ENCODE measurements around the gene GPR158.

Gene GPR158

GRCh38 chr10:25552283-25552919 is 377.6 kb downstream of the GPR158 start:
- no peak overlapping the region for H3K4me3 ChIP-seq (ENCODE audit: low read length)
- no peak for TF ChIP-seq ZNF274 (IDR thresholded peaks at IDR 0.05; ENCODE audit: low read depth, low read length)

- H3K4me3 ChIP-seq (ENCODE audit: low read length), result no peak overlapping the region
- TF ChIP-seq ZNF274 (IDR thresholded peaks at IDR 0.05; ENCODE audit: low read depth, low read length), result no peak
Measured at GRCh38 chr10:25555865-25556264, 381.1 kb downstream of the GPR158 start.

GRCh38 chr10:25556457-25556856 is 381.7 kb downstream of the GPR158 start:
- no peak for TF ChIP-seq ZNF274 (IDR thresholded peaks at IDR 0.05; ENCODE audit: low read depth, low read length)
- no peak overlapping the region for H3K4me3 ChIP-seq (ENCODE audit: low read length)

- no peak overlapping the region for H3K4me3 ChIP-seq (ENCODE audit: low read length)
- TF ChIP-seq ZNF274 (IDR thresholded peaks at IDR 0.05; ENCODE audit: low read depth, low read length), result no peak
Measured at GRCh38 chr10:25557136-25557535, 382.3 kb downstream of the GPR158 start.

GRCh38 chr10:25561758-25562157 is 387.0 kb downstream of the GPR158 start:
- no peak overlapping the region for H3K4me3 ChIP-seq (ENCODE audit: low read length)
- no peak for TF ChIP-seq ZNF274 (IDR thresholded peaks at IDR 0.05; ENCODE audit: low read depth, low read length)

GRCh38 chr10:25562547-25562946 is 387.7 kb downstream of the GPR158 start:
- no peak for TF ChIP-seq ZNF274 (IDR thresholded peaks at IDR 0.05; ENCODE audit: low read depth, low read length)
- no peak overlapping the region for H3K4me3 ChIP-seq (ENCODE audit: low read length)

- no peak overlapping the region for H3K4me3 ChIP-seq (ENCODE audit: low read length)
- no peak for TF ChIP-seq ZNF274 (IDR thresholded peaks at IDR 0.05; ENCODE audit: low read depth, low read length)
Measured at GRCh38 chr10:25564351-25564750, 389.6 kb downstream of the GPR158 start.

- TF ChIP-seq ZNF274 (IDR thresholded peaks at IDR 0.05; ENCODE audit: low read depth, low read length), result no peak
Measured at GRCh38 chr10:25565570-25565969, 390.8 kb downstream of the GPR158 start.

GRCh38 chr10:25573316-25573715 is 398.5 kb downstream of the GPR158 start:
- H3K4me3 ChIP-seq (ENCODE audit: low read length), result no peak overlapping the region
- TF ChIP-seq ZNF274 (IDR thresholded peaks at IDR 0.05; ENCODE audit: low read depth, low read length), result no peak

More at GRCh38 chr10:25565570-25565969, 390.8 kb downstream of the GPR158 start:
- H3K4me3 ChIP-seq (ENCODE audit: low read length), result no peak overlapping the region

- no peak for TF ChIP-seq ZNF274 (IDR thresholded peaks at IDR 0.05; ENCODE audit: low read depth, low read length)
- no peak overlapping the region for H3K4me3 ChIP-seq (ENCODE audit: low read length)
Measured at GRCh38 chr10:25575343-25575742, 400.5 kb downstream of the GPR158 start.

GRCh38 chr10:25578061-25578460 is 403.3 kb downstream of the GPR158 start:
- H3K4me3 ChIP-seq (ENCODE audit: low read length), result no peak overlapping the region
- TF ChIP-seq ZNF274 (IDR thresholded peaks at IDR 0.05; ENCODE audit: low read depth, low read length), result no peak

GRCh38 chr10:25582961-25583360 is 408.2 kb downstream of the GPR158 start:
- no peak for TF ChIP-seq ZNF274 (IDR thresholded peaks at IDR 0.05; ENCODE audit: low read depth, low read length)
- no peak overlapping the region for H3K4me3 ChIP-seq (ENCODE audit: low read length)

- no peak overlapping the region for H3K4me3 ChIP-seq (ENCODE audit: low read length)
- no peak for TF ChIP-seq ZNF274 (IDR thresholded peaks at IDR 0.05; ENCODE audit: low read depth, low read length)
Measured at GRCh38 chr10:25600651-25601050, 425.9 kb downstream of the GPR158 start.

- H3K4me3 ChIP-seq (ENCODE audit: low read length), result no peak overlapping the region
- TF ChIP-seq ZNF274 (IDR thresholded peaks at IDR 0.05; ENCODE audit: low read depth, low read length), result no peak
Measured at GRCh38 chr10:25604591-25604990, 429.8 kb downstream of the GPR158 start.

GRCh38 chr10:25614652-25615051 is 439.9 kb downstream of the GPR158 start:
- no peak for TF ChIP-seq ZNF274 (IDR thresholded peaks at IDR 0.05; ENCODE audit: low read depth, low read length)
- no peak overlapping the region for H3K4me3 ChIP-seq (ENCODE audit: low read length)

GRCh38 chr10:25615926-25616325 is 441.1 kb downstream of the GPR158 start:
- H3K4me3 ChIP-seq (ENCODE audit: low read length), result no peak overlapping the region

More at GRCh38 chr10:25615926-25616325, 441.1 kb downstream of the GPR158 start:
- no peak for TF ChIP-seq ZNF274 (IDR thresholded peaks at IDR 0.05; ENCODE audit: low read depth, low read length)

Measured in GM08714 (cell line).